B cell (primary cell): Measurements from ENCODE around the gene C2CD3. TPM values are rescaled to one million over a fixed set of nuclear protein-coding genes. Genes with fewer than 3 reads are reported as not detected.

Source experiments
- ATAC-seq: fragments of 200-7000 bp; cut with Tn5 transposase; one replicate; pipeline ENCODE4 v1.10.0; 2021; ENCODE audit warnings: low read depth, mild to moderate bottlenecking, moderate number of reproducible peaks, moderate library complexity
- CTCF ChIA-PET: fragments of 350-600 bp; sonication (Branson Sonifier 250); formaldehyde crosslinking; loops from one replicate; lab custom pipeline; 2021; ENCODE audit warnings: antibody characterized with exemption, inconsistent platforms; lab: Charles Lee
- POLR2A ChIA-PET: fragments of 350-600 bp; sonication (Branson Sonifier 250); formaldehyde crosslinking; loops from one replicate; lab custom pipeline; 2021; ENCODE audit warnings: antibody characterized with exemption; lab: Charles Lee
- DNase-seq: peaks from one replicate; pipeline ENCODE4 v3.0.0; 2013
- H2AFZ ChIP-seq: 2 replicates; pipeline ENCODE4 v1.6.1; 2012; ENCODE audit warnings: mild to moderate bottlenecking, low read depth, low read length; ENCODE audit not compliant: insufficient read depth, poor library complexity, severe bottlenecking
- H3K27ac ChIP-seq, 2 donors: 1 replicate in 1 of 2; 2 replicates in 1 of 2; pipeline ENCODE4 v1.5.1; 2012 to 2013; ENCODE audit warnings: low read length in 2 of 2, mild to moderate bottlenecking in 2 of 2, moderate library complexity in 1 of 2
- H3K27me3 ChIP-seq, 4 experiments: fragments of 200-600 bp in 1 of 4; sonication (generic) in 1 of 4; replicated peaks in 1 of 4; 1 replicate in 2 of 4; 2 replicates in 2 of 4; pipeline versions ENCODE4 v1.6.1 to v1.7.0; 2013 to 2016; ENCODE audit warnings: low read length in 3 of 4, mild to moderate bottlenecking in 2 of 4, mixed read lengths in 1 of 4, moderate library complexity in 1 of 4; ENCODE audit not compliant: insufficient read depth in 4 of 4, control insufficient read depth in 3 of 4; ENCODE audit errors: control extremely low read depth in 1 of 4
- H3K36me3 ChIP-seq, 2 experiments: replicated peaks in 1 of 2; 1 replicate in 1 of 2; 2 replicates in 1 of 2; pipeline versions ENCODE4 v1.6.1 to v1.7.1; 2013; ENCODE audit warnings: low read length in 1 of 2; ENCODE audit not compliant: insufficient read depth in 2 of 2, control insufficient read depth in 1 of 2; ENCODE audit errors: control extremely low read depth in 1 of 2, extremely low read depth in 1 of 2
- H3K4me1 ChIP-seq, 2 donors: fragments of 200-600 bp in 1 of 2; sonication (generic) in 1 of 2; 1 replicate in 1 of 2; 2 replicates in 1 of 2; pipeline versions ENCODE4 v1.5.1 to v1.6.1; 2013 to 2017; ENCODE audit warnings: low read length in 2 of 2; ENCODE audit not compliant: control insufficient read depth in 2 of 2, insufficient read depth in 2 of 2
- H3K4me2 ChIP-seq: replicated peaks from 2 replicates; pipeline ENCODE3; 2012; ENCODE audit warnings: mild to moderate bottlenecking, low read depth, low read length; ENCODE audit not compliant: poor library complexity, severe bottlenecking
- H3K4me3 ChIP-seq, 5 experiments: fragments of 200-600 bp in 1 of 5; sonication (generic) in 1 of 5; 1 replicate in 3 of 5; 2 replicates in 2 of 5; pipeline versions ENCODE4 v1.5.1 to v1.7.0; 2011 to 2016; ENCODE audit warnings: low read length in 4 of 5, mild to moderate bottlenecking in 4 of 5, low read depth in 2 of 5, control low read depth in 1 of 5, moderate library complexity in 1 of 5; ENCODE audit not compliant: insufficient read depth in 1 of 5; ENCODE audit errors: control extremely low read depth in 1 of 5, extremely low read depth in 1 of 5
- H3K79me2 ChIP-seq: fragments of 200-600 bp; sonication (generic); one replicate; pipeline ENCODE4 v1.6.0; 2016; ENCODE audit warnings: low read length; ENCODE audit not compliant: control insufficient read depth, insufficient read depth
- H3K9ac ChIP-seq: fragments of 200-600 bp; sonication (generic); 2 replicates; pipeline ENCODE4 v1.6.1; 2017; ENCODE audit warnings: mild to moderate bottlenecking, low read length, moderate library complexity
- H3K9me3 ChIP-seq, 3 donors: one replicate each; pipeline versions ENCODE4 v1.6.1 to v1.7.1; 2013; ENCODE audit warnings: low read length in 2 of 3; ENCODE audit not compliant: control insufficient read depth in 2 of 3, insufficient read depth in 1 of 3; ENCODE audit errors: control extremely low read depth in 1 of 3
- H4K20me1 ChIP-seq: 2 replicates; pipeline ENCODE4 v1.6.0; 2012; ENCODE audit warnings: mild to moderate bottlenecking, low read length; ENCODE audit not compliant: insufficient read depth, control insufficient read depth, poor library complexity, severe bottlenecking
- H3K27ac Mint-ChIP-seq: one replicate; pipeline ENCODE4 v1.8.0; 2021; ENCODE audit warnings: mixed read lengths
- H3K27me3 Mint-ChIP-seq: one replicate; pipeline ENCODE4 v1.8.0; 2021; ENCODE audit warnings: mixed read lengths
- H3K4me1 Mint-ChIP-seq: one replicate; pipeline ENCODE4 v1.8.0; 2021; ENCODE audit warnings: mixed read lengths
- H3K4me3 Mint-ChIP-seq: one replicate; pipeline ENCODE4 v1.8.0; 2021; ENCODE audit warnings: mixed read lengths
- H3K9me3 Mint-ChIP-seq: one replicate; pipeline ENCODE4 v1.8.0; 2022; ENCODE audit warnings: mixed read lengths; ENCODE audit not compliant: insufficient read depth
- CTCF ChIP-seq: fragments of 200-600 bp; IDR thresholded peaks from one replicate; pipeline ENCODE4 v1.8.0; 2022; ENCODE audit warnings: antibody characterized with exemption, mild to moderate bottlenecking
- EZH2 ChIP-seq: IDR thresholded peaks from 2 replicates; pipeline ENCODE4 v1.6.1; 2012; ENCODE audit warnings: borderline replicate concordance, low read depth, mild to moderate bottlenecking, moderate library complexity, low read length; ENCODE audit not compliant: insufficient read depth, poor library complexity, severe bottlenecking
- WGBS: methylation state at CpG from one replicate; pipeline ENCODE4 v1.1.5; 2013; ENCODE audit warnings: missing lambda C conversion rate; ENCODE audit not compliant: insufficient coverage; 5-methylcytosine and 5-hydroxymethylcytosine counted together
- intact Hi-C: fragments of 100-400 bp; cut with micrococcal nuclease; formaldehyde crosslinking; loops from one replicate; pipeline ENCODE4 v1.10.0; 2022
- polyA plus RNA-seq: library from polyadenylated mRNA; depleted of rRNA; stranded (reverse); fragments of >200 nt; gene quantifications from 2 replicates; pipeline ENCODE4 v1.2.3, GENCODE V29; 2012
- total RNA-seq, 2 donors: library from RNA; stranded (reverse); fragments of 120-200 nt in 1 of 2; gene quantifications; 1 replicate in 1 of 2; 2 replicates in 1 of 2; pipeline versions ENCODE4 v1.2.3 to v1.2.4, GENCODE V29; 2013 to 2022

C2CD3 gene
- total and polyA plus RNA-seq, 2 donors (not counting 1 experiment from before 2014, with no cell fraction given) = 19.8 to 69.0 TPM

GRCh38 chr11:74070723-74071492 is 99.9 kb downstream of the C2CD3 start:
- Mint-ChIP-seq H3K4me3 (no peak overlapping the region), H3K9me3 (no peaks in the 10 kb centered on the region), H3K27ac (no peak overlapping the region), H3K4me1 (no peaks in the 10 kb centered on the region), H3K27me3 (no peaks in the 10 kb centered on the region)
- H3K9me3 ChIP-seq = no peaks in the 10 kb centered on the region
- CTCF ChIA-PET = no interaction called here
- peaks cover 5% of the 10 kb centered on the region for H3K79me2 ChIP-seq
- H3K27me3 ChIP-seq = no peaks in the 10 kb centered on the region
- no peak overlapping the region for H3K9ac ChIP-seq
- H2AFZ ChIP-seq = no peak overlapping the region
- H4K20me1 ChIP-seq = no peaks in the 10 kb centered on the region
- H3K4me1 ChIP-seq = no peaks in the 10 kb centered on the region
- H3K4me3 ChIP-seq = no peak overlapping the region
- POLR2A ChIA-PET = no interaction called here
- DNase-seq (no peak), ATAC-seq (no peak)
- 100% methylated on average over 1 of the region's 3 CpGs for WGBS
- TF ChIP-seq EZH2 (no peak), CTCF (no peak)
- no peak overlapping the region for H3K27ac ChIP-seq
- H3K4me2 ChIP-seq = no peak overlapping the region
- peaks cover 12 to 51% of the 10 kb centered on the region in 2 experiments for H3K36me3 ChIP-seq
- intact Hi-C loops = no loop called here
